HepG2 (cell line): Measurements from ENCODE around the gene ZNF428. TPM values are rescaled to one million over a fixed set of nuclear protein-coding genes. Genes with fewer than 3 reads are reported as not detected.
A peak's percentile ranks its signal among the peaks of the same experiment; 100 is the strongest.

Experiments used
- CHD4 ChIP-seq: fragments of 200-600 bp; sonication (generic); IDR thresholded peaks from 2 replicates; pipeline ENCODE4 v1.7.0; 2017; ENCODE audit warnings: mild to moderate bottlenecking, low read length, borderline replicate concordance
- EZH2 ChIP-seq: conservative IDR thresholded peaks from 2 replicates; pipeline ENCODE4 v1.6.1; 2012; ENCODE audit warnings: mild to moderate bottlenecking, low read depth, low read length, moderate library complexity
- KLF12 ChIP-seq: sonication (generic); formaldehyde crosslinking; IDR thresholded peaks from 2 replicates; pipeline ENCODE4 v1.4.0; 2020; ENCODE audit warnings: missing genetic modification reagents, borderline replicate concordance
- MEF2D ChIP-seq: sonication (generic); formaldehyde crosslinking; IDR thresholded peaks from 2 replicates; pipeline ENCODE4 v1.5.1; 2020; ENCODE audit warnings: mild to moderate bottlenecking, missing genetic modification reagents
- MYNN ChIP-seq: sonication (generic); formaldehyde crosslinking; IDR thresholded peaks from 2 replicates; pipeline ENCODE4 v1.4.0; 2020; ENCODE audit warnings: mild to moderate bottlenecking, low read depth, missing genetic modification reagents
- NR1H2 ChIP-seq: sonication (generic); formaldehyde crosslinking; IDR thresholded peaks from 2 replicates; pipeline ENCODE4 v1.8.1; 2022; ENCODE audit warnings: low read depth, missing genetic modification reagents, borderline replicate concordance
- ZNF234 ChIP-seq: sonication (generic); formaldehyde crosslinking; conservative IDR thresholded peaks from 2 replicates; pipeline ENCODE4 v1.5.1; 2020; ENCODE audit warnings: mild to moderate bottlenecking, missing genetic modification reagents
- ZNF253 ChIP-seq: sonication (generic); formaldehyde crosslinking; IDR thresholded peaks from 2 replicates; pipeline ENCODE4 v1.8.0; 2022; ENCODE audit warnings: mild to moderate bottlenecking, missing genetic modification reagents, borderline replicate concordance
- ZNF274 ChIP-seq: sonication (generic); formaldehyde crosslinking; IDR thresholded peaks from 2 replicates; pipeline ENCODE4 v1.5.1; 2020; ENCODE audit warnings: mild to moderate bottlenecking, missing genetic modification reagents
- ZNF460 ChIP-seq: sonication (generic); formaldehyde crosslinking; IDR thresholded peaks from 2 replicates; pipeline ENCODE4 v1.5.1; 2020; ENCODE audit warnings: missing genetic modification reagents, mild to moderate bottlenecking, borderline replicate concordance
- ZNF496 ChIP-seq: sonication (generic); formaldehyde crosslinking; IDR thresholded peaks from 2 replicates; pipeline ENCODE4 v1.8.1; 2023; ENCODE audit warnings: mild to moderate bottlenecking, moderate library complexity, missing genetic modification reagents; ENCODE audit not compliant: insufficient replicate concordance
- ZNF550 ChIP-seq: sonication (generic); formaldehyde crosslinking; IDR thresholded peaks from 2 replicates; pipeline ENCODE4 v1.4.0; 2020; ENCODE audit warnings: mild to moderate bottlenecking, missing genetic modification reagents, borderline replicate concordance
- ZNF7 ChIP-seq: IDR thresholded peaks from 2 replicates; pipeline ENCODE4 v1.6.1; 2016; ENCODE audit warnings: missing biosample characterization, missing genetic modification reagents
- polyA plus RNA-seq, 8 experiments: library from polyadenylated mRNA; depleted of rRNA in 3 of 8; stranded (reverse) in 7 of 8; unstranded in 1 of 8; fragments of >200 nt; fragmentation: Illumina TruSeq in 4 of 8; extraction: Trizol in 4 of 8; gene quantifications; 2 replicates each; pipeline versions ENCODE4 v1.2.1 to v1.2.3, GENCODE V29; 2011 to 2016; ENCODE audit warnings: low read depth in 4 of 8, missing spikeins in 1 of 8, mixed read lengths in 1 of 8; ENCODE audit not compliant: insufficient read depth in 1 of 8
- total RNA-seq, 5 experiments: library from RNA; depleted of rRNA; stranded (reverse); fragments of >200 nt; fragmentation: Illumina TruSeq; extraction: Trizol; gene quantifications; 2 replicates each; pipeline ENCODE4 v1.2.3, GENCODE V29; 2016; ENCODE audit warnings: low read depth in 1 of 5
- TF ChIP-seq, protein P1 (sequence below): sonication (generic); formaldehyde crosslinking; IDR thresholded peaks from 2 replicates; pipeline ENCODE4 v1.5.1; 2020; ENCODE audit warnings: mild to moderate bottlenecking, missing genetic modification reagents, moderate library complexity
- TF ChIP-seq, protein P2 (sequence below): sonication (generic); formaldehyde crosslinking; conservative IDR thresholded peaks from 2 replicates; pipeline ENCODE4 v1.8.0; 2022; ENCODE audit warnings: missing genetic modification reagents
- TF ChIP-seq, protein P3 (sequence below): fragments of 450-650 bp; IDR thresholded peaks from 2 replicates; pipeline ENCODE4 v1.6.1; 2016
- TF ChIP-seq, protein P4 (sequence below): sonication (generic); formaldehyde crosslinking; IDR thresholded peaks from 2 replicates; pipeline ENCODE4 v1.5.0; 2020; ENCODE audit warnings: mild to moderate bottlenecking, missing genetic modification reagents
- TF ChIP-seq, protein P5 (sequence below): IDR thresholded peaks from 2 replicates; pipeline ENCODE4 v1.6.1; 2018; ENCODE audit warnings: missing genetic modification reagents

The ZNF428 gene
- total and polyA plus RNA-seq, 2 of the 13 experiments (the other 11 are each of a cell fraction or from before 2014, with no cell fraction given) = 10.4 to 26.9 TPM

DNA sequence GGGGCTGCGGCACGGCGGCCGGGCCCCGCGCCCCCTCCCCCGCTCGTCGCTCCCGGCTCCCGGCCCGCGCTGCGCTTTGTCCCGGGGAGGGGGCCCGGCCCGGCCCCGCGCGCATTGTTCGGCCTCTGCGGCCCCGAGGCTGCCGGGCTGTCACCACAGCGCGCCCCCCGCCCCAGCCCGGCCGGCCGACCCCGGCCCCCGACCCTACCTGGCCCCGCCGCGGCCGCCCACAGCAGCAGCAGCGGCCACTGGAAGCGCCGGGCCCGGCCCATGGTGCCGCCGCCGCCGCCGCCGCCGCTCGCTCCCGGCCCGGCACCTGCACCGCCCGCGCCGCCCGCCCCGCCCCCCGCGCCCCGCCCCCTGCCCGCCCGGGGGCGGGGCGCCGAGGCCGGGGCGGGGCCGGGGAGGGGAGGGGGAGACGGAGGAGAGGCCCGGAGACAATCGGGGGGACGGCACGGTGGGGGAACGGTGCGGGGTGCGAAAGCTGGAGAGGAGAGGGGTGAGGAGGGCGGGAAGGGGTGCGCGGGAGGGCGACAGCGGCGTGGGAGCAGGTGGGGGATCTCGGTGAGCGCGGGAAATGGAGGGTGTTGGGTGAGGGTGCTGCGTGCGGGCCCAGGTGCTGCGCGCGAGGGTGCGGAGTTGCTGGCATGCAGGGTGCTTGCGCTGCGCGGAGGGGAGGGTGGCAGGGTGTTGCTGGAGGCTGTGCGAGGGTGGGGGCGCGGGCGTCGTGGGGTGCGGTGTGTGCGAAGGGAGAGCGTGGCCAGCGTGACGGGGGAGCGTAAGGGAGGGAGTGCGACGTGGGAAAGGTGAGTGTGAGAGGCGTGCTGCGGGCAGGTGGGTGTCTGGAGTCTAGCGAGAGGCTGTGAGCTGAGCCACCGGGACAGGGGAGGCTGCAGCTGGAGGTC is 20.3 kb upstream of the ZNF428 start, which contains the start of gene CADM4 (continued):
- no peak for TF ChIP-seq KLF12 (CRISPR knock-in tag)
- TF ChIP-seq, protein P1, sequence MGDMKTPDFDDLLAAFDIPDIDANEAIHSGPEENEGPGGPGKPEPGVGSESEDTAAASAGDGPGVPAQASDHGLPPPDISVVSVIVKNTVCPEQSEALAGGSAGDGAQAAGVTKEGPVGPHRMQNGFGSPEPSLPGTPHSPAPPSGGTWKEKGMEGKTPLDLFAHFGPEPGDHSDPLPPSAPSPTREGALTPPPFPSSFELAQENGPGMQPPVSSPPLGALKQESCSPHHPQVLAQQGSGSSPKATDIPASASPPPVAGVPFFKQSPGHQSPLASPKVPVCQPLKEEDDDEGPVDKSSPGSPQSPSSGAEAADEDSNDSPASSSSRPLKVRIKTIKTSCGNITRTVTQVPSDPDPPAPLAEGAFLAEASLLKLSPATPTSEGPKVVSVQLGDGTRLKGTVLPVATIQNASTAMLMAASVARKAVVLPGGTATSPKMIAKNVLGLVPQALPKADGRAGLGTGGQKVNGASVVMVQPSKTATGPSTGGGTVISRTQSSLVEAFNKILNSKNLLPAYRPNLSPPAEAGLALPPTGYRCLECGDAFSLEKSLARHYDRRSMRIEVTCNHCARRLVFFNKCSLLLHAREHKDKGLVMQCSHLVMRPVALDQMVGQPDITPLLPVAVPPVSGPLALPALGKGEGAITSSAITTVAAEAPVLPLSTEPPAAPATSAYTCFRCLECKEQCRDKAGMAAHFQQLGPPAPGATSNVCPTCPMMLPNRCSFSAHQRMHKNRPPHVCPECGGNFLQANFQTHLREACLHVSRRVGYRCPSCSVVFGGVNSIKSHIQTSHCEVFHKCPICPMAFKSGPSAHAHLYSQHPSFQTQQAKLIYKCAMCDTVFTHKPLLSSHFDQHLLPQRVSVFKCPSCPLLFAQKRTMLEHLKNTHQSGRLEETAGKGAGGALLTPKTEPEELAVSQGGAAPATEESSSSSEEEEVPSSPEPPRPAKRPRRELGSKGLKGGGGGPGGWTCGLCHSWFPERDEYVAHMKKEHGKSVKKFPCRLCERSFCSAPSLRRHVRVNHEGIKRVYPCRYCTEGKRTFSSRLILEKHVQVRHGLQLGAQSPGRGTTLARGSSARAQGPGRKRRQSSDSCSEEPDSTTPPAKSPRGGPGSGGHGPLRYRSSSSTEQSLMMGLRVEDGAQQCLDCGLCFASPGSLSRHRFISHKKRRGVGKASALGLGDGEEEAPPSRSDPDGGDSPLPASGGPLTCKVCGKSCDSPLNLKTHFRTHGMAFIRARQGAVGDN (CRISPR knock-in tag) = peak; percentile 89
- no peak for TF ChIP-seq CHD4
- TF ChIP-seq ZNF234 (CRISPR knock-in tag) = 0 out of 2 replicates have a peak, but pooled peaks have one; percentile 38
- TF ChIP-seq, protein P2, sequence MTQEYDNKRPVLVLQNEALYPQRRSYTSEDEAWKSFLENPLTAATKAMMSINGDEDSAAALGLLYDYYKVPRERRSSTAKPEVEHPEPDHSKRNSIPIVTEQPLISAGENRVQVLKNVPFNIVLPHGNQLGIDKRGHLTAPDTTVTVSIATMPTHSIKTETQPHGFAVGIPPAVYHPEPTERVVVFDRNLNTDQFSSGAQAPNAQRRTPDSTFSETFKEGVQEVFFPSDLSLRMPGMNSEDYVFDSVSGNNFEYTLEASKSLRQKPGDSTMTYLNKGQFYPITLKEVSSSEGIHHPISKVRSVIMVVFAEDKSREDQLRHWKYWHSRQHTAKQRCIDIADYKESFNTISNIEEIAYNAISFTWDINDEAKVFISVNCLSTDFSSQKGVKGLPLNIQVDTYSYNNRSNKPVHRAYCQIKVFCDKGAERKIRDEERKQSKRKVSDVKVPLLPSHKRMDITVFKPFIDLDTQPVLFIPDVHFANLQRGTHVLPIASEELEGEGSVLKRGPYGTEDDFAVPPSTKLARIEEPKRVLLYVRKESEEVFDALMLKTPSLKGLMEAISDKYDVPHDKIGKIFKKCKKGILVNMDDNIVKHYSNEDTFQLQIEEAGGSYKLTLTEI (CRISPR knock-in tag) = no peak
- 0 out of 2 replicates have a peak, but pooled peaks have one; percentile 25 for TF ChIP-seq NR1H2 (CRISPR knock-in tag)
- no peak for TF ChIP-seq ZNF460
- 0 out of 2 replicates have a peak, but pooled peaks have one; percentile 49 for TF ChIP-seq ZNF253 (CRISPR knock-in tag)
- no peak for TF ChIP-seq EZH2
- TF ChIP-seq, protein P3, sequence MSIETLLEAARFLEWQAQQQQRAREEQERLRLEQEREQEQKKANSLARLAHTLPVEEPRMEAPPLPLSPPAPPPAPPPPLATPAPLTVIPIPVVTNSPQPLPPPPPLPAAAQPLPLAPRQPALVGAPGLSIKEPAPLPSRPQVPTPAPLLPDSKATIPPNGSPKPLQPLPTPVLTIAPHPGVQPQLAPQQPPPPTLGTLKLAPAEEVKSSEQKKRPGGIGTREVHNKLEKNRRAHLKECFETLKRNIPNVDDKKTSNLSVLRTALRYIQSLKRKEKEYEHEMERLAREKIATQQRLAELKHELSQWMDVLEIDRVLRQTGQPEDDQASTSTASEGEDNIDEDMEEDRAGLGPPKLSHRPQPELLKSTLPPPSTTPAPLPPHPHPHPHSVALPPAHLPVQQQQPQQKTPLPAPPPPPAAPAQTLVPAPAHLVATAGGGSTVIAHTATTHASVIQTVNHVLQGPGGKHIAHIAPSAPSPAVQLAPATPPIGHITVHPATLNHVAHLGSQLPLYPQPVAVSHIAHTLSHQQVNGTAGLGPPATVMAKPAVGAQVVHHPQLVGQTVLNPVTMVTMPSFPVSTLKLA = no peak
- 0 out of 2 replicates have a peak, but pooled peaks have one; percentile 26 for TF ChIP-seq ZNF274 (CRISPR knock-in tag)
- TF ChIP-seq ZNF550 (CRISPR knock-in tag) = peak; percentile 63; the same call in 1 of the 2 replicates
- no peak for TF ChIP-seq ZNF496 (CRISPR knock-in tag)
- no peak for TF ChIP-seq ZNF7 (CRISPR knock-in tag)
- TF ChIP-seq, protein P4, sequence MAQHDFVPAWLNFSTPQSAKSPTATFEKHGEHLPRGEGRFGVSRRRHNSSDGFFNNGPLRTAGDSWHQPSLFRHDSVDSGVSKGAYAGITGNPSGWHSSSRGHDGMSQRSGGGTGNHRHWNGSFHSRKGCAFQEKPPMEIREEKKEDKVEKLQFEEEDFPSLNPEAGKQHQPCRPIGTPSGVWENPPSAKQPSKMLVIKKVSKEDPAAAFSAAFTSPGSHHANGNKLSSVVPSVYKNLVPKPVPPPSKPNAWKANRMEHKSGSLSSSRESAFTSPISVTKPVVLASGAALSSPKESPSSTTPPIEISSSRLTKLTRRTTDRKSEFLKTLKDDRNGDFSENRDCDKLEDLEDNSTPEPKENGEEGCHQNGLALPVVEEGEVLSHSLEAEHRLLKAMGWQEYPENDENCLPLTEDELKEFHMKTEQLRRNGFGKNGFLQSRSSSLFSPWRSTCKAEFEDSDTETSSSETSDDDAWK (CRISPR knock-in tag) = no peak
- TF ChIP-seq, protein P5, sequence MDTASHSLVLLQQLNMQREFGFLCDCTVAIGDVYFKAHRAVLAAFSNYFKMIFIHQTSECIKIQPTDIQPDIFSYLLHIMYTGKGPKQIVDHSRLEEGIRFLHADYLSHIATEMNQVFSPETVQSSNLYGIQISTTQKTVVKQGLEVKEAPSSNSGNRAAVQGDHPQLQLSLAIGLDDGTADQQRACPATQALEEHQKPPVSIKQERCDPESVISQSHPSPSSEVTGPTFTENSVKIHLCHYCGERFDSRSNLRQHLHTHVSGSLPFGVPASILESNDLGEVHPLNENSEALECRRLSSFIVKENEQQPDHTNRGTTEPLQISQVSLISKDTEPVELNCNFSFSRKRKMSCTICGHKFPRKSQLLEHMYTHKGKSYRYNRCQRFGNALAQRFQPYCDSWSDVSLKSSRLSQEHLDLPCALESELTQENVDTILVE (CRISPR knock-in tag) = no peak
- TF ChIP-seq MEF2D = 0 out of 2 replicates have a peak, but pooled peaks have one; percentile 27
- TF ChIP-seq MYNN (CRISPR knock-in tag) = no peak
